Neural cell (in vitro differentiated cells): Measurements from ENCODE around the gene OR6C70.

Experiments
- EZH2 ChIP-seq: fragments of 200-600, 300-800 bp; shearing (Covaris generic), sonication (generic); IDR thresholded peaks from 2 replicates; pipeline ENCODE4 v1.6.1; 2014; ENCODE audit warnings: antibody characterized with exemption, low read length, borderline replicate concordance, mild to moderate bottlenecking; ENCODE audit not compliant: insufficient read depth, poor library complexity, severe bottlenecking
- MXI1 ChIP-seq: fragments of 450-650 bp; conservative IDR thresholded peaks from 2 replicates; pipeline ENCODE4 v1.6.1; 2014; ENCODE audit warnings: antibody characterized with exemption, mild to moderate bottlenecking; ENCODE audit not compliant: poor library complexity, severe bottlenecking
- RAD21 ChIP-seq: fragments of 450-650 bp; conservative IDR thresholded peaks from 2 replicates; pipeline ENCODE4 v1.6.1; 2014; ENCODE audit warnings: antibody characterized with exemption, mild to moderate bottlenecking, moderate library complexity
- SMC3 ChIP-seq: fragments of 450-650 bp; conservative IDR thresholded peaks from 2 replicates; pipeline ENCODE4 v1.6.1; 2014; ENCODE audit warnings: antibody characterized with exemption, mild to moderate bottlenecking, moderate library complexity; ENCODE audit not compliant: poor library complexity
- TAF1 ChIP-seq: IDR thresholded peaks from 2 replicates; pipeline ENCODE4 v1.6.1; 2012; ENCODE audit warnings: low read depth
- TF ChIP-seq, protein P1 (sequence below): IDR thresholded peaks from 2 replicates; pipeline ENCODE4 v1.6.1; 2012; ENCODE audit warnings: borderline replicate concordance
- TF ChIP-seq, protein P2 (sequence below): fragments of 450-650 bp; IDR thresholded peaks from 2 replicates; pipeline ENCODE4 v1.5.1; 2014; ENCODE audit warnings: antibody characterized with exemption, mild to moderate bottlenecking, moderate library complexity; ENCODE audit not compliant: poor library complexity, severe bottlenecking

DNA sequence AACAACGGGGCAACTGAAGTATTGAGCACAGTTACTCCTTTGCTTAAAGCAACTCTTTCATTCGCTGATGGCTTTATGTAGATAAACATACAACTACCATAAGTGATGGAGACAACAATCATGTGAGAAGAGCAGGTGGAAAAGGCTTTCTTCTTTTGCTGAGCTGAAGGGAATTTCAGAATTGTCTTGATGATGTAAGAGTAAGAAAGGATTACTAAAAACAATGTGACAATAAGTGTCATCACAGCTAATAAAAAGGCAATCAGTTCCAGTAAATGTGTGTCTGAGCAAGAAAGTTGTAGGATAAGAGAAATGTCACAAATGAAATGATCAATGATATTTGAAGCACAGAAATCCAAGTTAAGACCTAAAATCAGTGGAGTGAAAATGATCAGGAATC is 647 bp downstream of the OR6C70 start:
- no peak for TF ChIP-seq TAF1
- TF ChIP-seq, protein P1, sequence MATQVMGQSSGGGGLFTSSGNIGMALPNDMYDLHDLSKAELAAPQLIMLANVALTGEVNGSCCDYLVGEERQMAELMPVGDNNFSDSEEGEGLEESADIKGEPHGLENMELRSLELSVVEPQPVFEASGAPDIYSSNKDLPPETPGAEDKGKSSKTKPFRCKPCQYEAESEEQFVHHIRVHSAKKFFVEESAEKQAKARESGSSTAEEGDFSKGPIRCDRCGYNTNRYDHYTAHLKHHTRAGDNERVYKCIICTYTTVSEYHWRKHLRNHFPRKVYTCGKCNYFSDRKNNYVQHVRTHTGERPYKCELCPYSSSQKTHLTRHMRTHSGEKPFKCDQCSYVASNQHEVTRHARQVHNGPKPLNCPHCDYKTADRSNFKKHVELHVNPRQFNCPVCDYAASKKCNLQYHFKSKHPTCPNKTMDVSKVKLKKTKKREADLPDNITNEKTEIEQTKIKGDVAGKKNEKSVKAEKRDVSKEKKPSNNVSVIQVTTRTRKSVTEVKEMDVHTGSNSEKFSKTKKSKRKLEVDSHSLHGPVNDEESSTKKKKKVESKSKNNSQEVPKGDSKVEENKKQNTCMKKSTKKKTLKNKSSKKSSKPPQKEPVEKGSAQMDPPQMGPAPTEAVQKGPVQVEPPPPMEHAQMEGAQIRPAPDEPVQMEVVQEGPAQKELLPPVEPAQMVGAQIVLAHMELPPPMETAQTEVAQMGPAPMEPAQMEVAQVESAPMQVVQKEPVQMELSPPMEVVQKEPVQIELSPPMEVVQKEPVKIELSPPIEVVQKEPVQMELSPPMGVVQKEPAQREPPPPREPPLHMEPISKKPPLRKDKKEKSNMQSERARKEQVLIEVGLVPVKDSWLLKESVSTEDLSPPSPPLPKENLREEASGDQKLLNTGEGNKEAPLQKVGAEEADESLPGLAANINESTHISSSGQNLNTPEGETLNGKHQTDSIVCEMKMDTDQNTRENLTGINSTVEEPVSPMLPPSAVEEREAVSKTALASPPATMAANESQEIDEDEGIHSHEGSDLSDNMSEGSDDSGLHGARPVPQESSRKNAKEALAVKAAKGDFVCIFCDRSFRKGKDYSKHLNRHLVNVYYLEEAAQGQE: no peak
- TF ChIP-seq, protein P2, sequence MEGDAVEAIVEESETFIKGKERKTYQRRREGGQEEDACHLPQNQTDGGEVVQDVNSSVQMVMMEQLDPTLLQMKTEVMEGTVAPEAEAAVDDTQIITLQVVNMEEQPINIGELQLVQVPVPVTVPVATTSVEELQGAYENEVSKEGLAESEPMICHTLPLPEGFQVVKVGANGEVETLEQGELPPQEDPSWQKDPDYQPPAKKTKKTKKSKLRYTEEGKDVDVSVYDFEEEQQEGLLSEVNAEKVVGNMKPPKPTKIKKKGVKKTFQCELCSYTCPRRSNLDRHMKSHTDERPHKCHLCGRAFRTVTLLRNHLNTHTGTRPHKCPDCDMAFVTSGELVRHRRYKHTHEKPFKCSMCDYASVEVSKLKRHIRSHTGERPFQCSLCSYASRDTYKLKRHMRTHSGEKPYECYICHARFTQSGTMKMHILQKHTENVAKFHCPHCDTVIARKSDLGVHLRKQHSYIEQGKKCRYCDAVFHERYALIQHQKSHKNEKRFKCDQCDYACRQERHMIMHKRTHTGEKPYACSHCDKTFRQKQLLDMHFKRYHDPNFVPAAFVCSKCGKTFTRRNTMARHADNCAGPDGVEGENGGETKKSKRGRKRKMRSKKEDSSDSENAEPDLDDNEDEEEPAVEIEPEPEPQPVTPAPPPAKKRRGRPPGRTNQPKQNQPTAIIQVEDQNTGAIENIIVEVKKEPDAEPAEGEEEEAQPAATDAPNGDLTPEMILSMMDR: no peak
- no peak for TF ChIP-seq EZH2
- no peak for TF ChIP-seq MXI1
- no peak for TF ChIP-seq SMC3
- TF ChIP-seq RAD21: no peak
